Memory B cell (primary cell): ENCODE results near the gene PHYHIPL.

Source experiments
- ATAC-seq: fragments of 150-1000 bp; cut with Tn5 transposase; 2 replicates; pipeline ENCODE4 v1.10.0; 2021; ENCODE audit warnings: low read depth, mild to moderate bottlenecking, moderate library complexity
- DNase-seq, 2 donors: peaks; one replicate each; pipeline ENCODE4 v3.0.0; 2022; ENCODE audit warnings: low spot score in 2 of 2
- H3K27ac Mint-ChIP-seq: one replicate; pipeline ENCODE4 v1.8.0; 2022; ENCODE audit warnings: mild to moderate bottlenecking, moderate library complexity, mixed read lengths
- H3K27me3 Mint-ChIP-seq: one replicate; pipeline ENCODE4 v1.8.0; 2022; ENCODE audit warnings: mixed read lengths
- H3K36me3 Mint-ChIP-seq: one replicate; pipeline ENCODE4 v1.8.0; 2022; ENCODE audit warnings: mild to moderate bottlenecking, mixed read lengths
- H3K4me1 Mint-ChIP-seq: one replicate; pipeline ENCODE4 v1.8.0; 2022; ENCODE audit warnings: mixed read lengths
- H3K4me3 Mint-ChIP-seq: one replicate; pipeline ENCODE4 v1.8.0; 2022; ENCODE audit warnings: mild to moderate bottlenecking, moderate library complexity, mixed read lengths
- H3K9me3 Mint-ChIP-seq: one replicate; pipeline ENCODE4 v1.8.0; 2022; ENCODE audit warnings: mixed read lengths

Gene PHYHIPL

GRCh38 chr10:59281861-59282260 lies 105.4 kb downstream of the PHYHIPL start:
- no peaks in the 10 kb centered on the region for H3K36me3 Mint-ChIP-seq
- H3K27ac Mint-ChIP-seq: no peak overlapping the region
- no peak for ATAC-seq
- no peaks in the 10 kb centered on the region for H3K4me1 Mint-ChIP-seq
- no peak overlapping the region for H3K4me3 Mint-ChIP-seq
- DNase-seq: no peak
- peaks cover 2% of the 10 kb centered on the region for H3K9me3 Mint-ChIP-seq
- peaks cover 8% of the 10 kb centered on the region for H3K27me3 Mint-ChIP-seq

DNA sequence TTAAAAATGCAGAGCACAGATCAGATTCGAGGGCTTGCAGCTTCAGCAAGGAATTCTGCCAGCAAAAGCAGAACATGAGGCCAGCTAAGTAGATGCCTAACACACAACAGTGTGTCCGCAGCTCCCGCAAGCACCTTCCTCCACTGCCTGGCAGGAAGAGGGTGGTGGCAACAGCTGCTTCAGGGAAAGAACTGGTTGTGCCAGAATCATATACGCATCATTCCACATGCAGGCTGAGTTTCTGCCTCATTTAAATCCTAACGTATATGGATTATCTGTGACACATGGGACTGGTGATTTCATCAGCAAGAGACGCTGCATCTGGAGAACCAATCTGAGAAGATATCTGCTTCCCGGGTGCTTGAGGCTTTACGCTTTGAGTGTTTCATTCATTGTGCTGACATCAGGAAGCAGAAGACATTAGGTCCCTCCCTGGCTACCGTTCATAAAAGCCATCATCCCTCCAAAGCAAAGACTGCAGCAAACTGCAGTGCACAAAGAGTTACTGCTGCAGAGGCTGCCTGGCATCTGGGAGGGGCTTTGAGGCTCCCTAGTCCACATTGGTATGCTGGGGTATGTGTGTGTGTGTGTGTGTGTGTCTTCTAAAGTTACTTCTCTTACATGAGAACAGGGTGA lies 107.1 kb downstream of the PHYHIPL start:
- no peak overlapping the region for H3K27ac Mint-ChIP-seq
- H3K4me1 Mint-ChIP-seq: no peaks in the 10 kb centered on the region
- DNase-seq: no peak
- no peak overlapping the region for H3K4me3 Mint-ChIP-seq
- H3K36me3 Mint-ChIP-seq: no peaks in the 10 kb centered on the region
- ATAC-seq: no peak
- peaks cover 2% of the 10 kb centered on the region for H3K9me3 Mint-ChIP-seq
- peaks cover 8% of the 10 kb centered on the region for H3K27me3 Mint-ChIP-seq

DNA sequence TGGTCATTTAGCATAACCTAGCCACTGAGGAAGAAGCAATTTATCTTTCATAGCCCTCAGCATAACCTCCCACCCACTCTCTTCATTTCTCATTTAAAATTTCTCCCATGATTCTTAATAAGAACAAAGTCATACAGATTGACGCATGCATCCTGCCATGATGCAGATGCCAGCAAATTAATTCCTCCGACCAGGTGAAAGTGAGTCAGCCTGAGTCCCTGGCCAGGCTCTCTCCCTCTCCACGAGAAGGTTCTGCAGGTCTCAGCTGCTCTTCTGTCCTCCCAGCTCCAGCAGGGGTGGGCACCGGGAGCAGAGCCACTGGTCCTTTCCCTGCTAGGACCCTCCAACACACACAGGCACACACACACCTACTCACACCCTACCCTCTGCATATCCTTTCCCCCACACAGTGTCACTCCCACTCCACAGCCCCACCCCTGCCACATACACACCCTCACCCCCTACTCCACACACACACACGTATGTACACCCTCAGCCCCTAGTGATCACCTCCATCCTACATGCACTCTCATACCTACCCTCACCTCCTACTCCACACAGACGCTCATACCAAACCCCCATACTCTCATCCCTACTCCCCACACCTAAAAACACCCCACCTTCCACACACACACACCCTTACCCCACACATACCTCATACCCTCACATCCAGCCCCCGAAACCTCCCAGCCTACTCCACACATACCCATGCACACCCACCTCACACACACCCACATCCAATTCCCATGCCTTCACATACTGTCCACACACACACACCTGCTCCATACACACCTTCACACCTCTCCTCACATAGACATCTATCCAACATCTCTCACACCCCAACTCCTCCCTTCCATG lies 107.9 kb downstream of the PHYHIPL start:
- ATAC-seq: no peak
- no peak overlapping the region for H3K27ac Mint-ChIP-seq
- no peak for DNase-seq
- H3K4me1 Mint-ChIP-seq: no peaks in the 10 kb centered on the region
- peaks cover 2% of the 10 kb centered on the region for H3K9me3 Mint-ChIP-seq
- no peak overlapping the region for H3K4me3 Mint-ChIP-seq
- peaks cover 8% of the 10 kb centered on the region for H3K27me3 Mint-ChIP-seq
- H3K36me3 Mint-ChIP-seq: no peaks in the 10 kb centered on the region

DNA sequence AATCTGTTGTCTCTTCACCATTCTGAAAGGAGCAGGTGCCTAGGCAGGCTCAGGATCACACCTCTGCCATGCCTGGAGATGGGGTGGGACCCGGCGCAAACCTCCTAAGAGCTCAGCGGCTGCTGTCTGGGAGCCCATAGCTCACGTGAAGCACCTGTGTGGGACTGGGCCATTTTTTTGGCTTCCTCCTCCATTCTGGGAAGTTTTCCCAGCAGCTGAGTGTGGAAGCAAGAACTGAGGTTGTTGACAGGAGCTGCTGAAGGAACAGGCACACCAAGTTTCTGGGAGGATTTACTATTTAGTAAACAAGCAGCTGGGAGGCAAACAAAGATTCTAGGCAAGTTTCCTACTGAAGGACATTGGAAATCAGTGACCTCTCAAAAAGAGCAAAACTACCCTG lies 108.6 kb downstream of the PHYHIPL start:
- Mint-ChIP-seq H3K9me3 (peaks cover 2% of the 10 kb centered on the region), H3K4me1 (no peaks in the 10 kb centered on the region), H3K36me3 (no peaks in the 10 kb centered on the region), H3K27ac (no peak overlapping the region), H3K27me3 (peaks cover 8% of the 10 kb centered on the region), H3K4me3 (no peak overlapping the region)
- DNase-seq (no peak), ATAC-seq (no peak)

- no peaks in the 10 kb centered on the region for H3K36me3 Mint-ChIP-seq
- H3K9me3 Mint-ChIP-seq: peaks cover 2% of the 10 kb centered on the region
Measured at GRCh38 chr10:59285848-59286247, 109.4 kb downstream of the PHYHIPL start.

DNA sequence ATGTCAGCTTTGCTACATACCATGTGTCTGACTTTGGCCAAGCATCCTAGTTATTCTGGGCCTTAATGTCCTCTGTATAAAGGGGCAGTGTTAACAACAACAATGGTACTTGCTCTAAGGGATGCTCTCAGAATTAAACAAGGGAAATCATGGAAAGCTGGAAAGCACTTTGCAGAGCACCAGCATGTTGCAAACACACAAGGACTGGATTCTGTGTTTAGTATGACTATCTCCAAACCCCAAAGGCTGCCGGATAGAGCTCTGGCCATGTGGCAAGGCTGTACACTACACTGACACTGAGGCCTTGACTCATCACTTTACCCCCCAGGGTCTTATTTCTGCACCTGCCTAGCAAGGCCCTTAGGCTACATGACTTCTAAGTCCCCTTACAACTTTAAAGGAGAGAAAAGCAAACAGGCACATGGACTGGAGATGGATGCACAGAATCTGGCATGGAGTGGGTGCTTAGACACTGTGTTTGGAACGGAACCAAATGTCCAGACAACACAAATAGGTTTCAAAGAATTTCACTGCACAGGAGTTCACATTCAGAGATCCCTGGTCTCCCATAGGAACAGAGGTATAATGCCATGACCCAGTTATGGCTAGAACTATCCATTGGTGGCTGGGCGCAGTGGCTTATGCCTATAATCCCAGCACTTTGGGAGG lies 111.3 kb downstream of the PHYHIPL start:
- Mint-ChIP-seq H3K9me3 (peaks cover 2% of the 10 kb centered on the region), H3K27ac (no peak overlapping the region), H3K27me3 (peaks cover 6% of the 10 kb centered on the region), H3K4me1 (no peaks in the 10 kb centered on the region), H3K4me3 (no peak overlapping the region), H3K36me3 (no peaks in the 10 kb centered on the region)
- DNase-seq (no peak), ATAC-seq (no peak)

More at GRCh38 chr10:59285848-59286247, 109.4 kb downstream of the PHYHIPL start:
- Mint-ChIP-seq H3K27me3 (peaks cover 6% of the 10 kb centered on the region), H3K4me3 (no peak overlapping the region), H3K27ac (no peak overlapping the region), H3K4me1 (no peaks in the 10 kb centered on the region)
- DNase-seq: no peak
- no peak for ATAC-seq

DNA sequence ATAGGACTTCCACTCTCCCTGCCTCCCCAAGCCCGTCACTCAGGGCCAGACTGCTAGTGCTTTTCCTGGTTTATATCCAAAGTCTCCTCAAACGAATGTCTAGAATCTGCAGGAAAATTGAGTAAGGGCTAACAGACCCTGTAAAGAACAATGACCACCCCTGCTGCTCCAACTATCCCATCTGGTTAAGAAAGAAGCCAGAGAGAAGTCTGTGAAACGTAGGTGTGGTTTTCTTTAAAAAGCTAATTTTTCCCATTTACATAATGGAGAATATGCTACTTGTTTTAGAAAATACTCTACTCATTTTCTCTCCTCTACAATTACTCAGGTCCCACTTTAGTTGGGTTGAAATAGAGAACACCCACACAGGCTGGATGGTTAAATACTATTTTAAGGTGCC lies 113.4 kb downstream of the PHYHIPL start:
- Mint-ChIP-seq H3K27ac (no peak overlapping the region), H3K4me3 (no peak overlapping the region), H3K9me3 (no peaks in the 10 kb centered on the region), H3K36me3 (no peaks in the 10 kb centered on the region), H3K27me3 (no peaks in the 10 kb centered on the region), H3K4me1 (no peaks in the 10 kb centered on the region)
- no peak for ATAC-seq
- DNase-seq: no peak

- Mint-ChIP-seq H3K27me3 (no peaks in the 10 kb centered on the region), H3K9me3 (no peaks in the 10 kb centered on the region), H3K36me3 (no peaks in the 10 kb centered on the region), H3K27ac (no peak overlapping the region), H3K4me3 (no peak overlapping the region), H3K4me1 (no peaks in the 10 kb centered on the region)
- ATAC-seq: no peak
- no peak for DNase-seq
Measured at GRCh38 chr10:59290448-59290847, 114.0 kb downstream of the PHYHIPL start.
